Adipocyte (in vitro differentiated cells): ENCODE results near the gene PLCB1.

Source experiments
- DNase-seq: peaks from one replicate; pipeline ENCODE4 v3.0.0-alpha.2; 2015; ENCODE audit warnings: low read depth
- H3K27me3 ChIP-seq: replicated peaks from 2 replicates; pipeline ENCODE4 v1.7.0; 2013; ENCODE audit warnings: mild to moderate bottlenecking, low read length, moderate library complexity; ENCODE audit not compliant: control insufficient read depth, insufficient read depth
- H3K36me3 ChIP-seq: 2 replicates; pipeline ENCODE4 v1.7.0; 2013; ENCODE audit warnings: low read length, mild to moderate bottlenecking, moderate library complexity; ENCODE audit not compliant: control insufficient read depth, insufficient read depth, severe bottlenecking
- H3K4me1 ChIP-seq: 2 replicates; pipeline ENCODE4 v1.7.0; 2013; ENCODE audit warnings: mild to moderate bottlenecking, low read length, moderate library complexity; ENCODE audit not compliant: control insufficient read depth, insufficient read depth
- H3K4me3 ChIP-seq: 2 replicates; pipeline ENCODE4 v1.7.0; 2013; ENCODE audit warnings: mild to moderate bottlenecking, low read length, moderate library complexity
- H3K9ac ChIP-seq: 2 replicates; pipeline ENCODE4 v1.7.0; 2013; ENCODE audit warnings: mild to moderate bottlenecking, low read length, moderate library complexity
- H3K9me3 ChIP-seq: 2 replicates; pipeline ENCODE4 v1.7.0; 2013; ENCODE audit warnings: mild to moderate bottlenecking, low read length, moderate library complexity; ENCODE audit not compliant: control insufficient read depth

The PLCB1 gene

DNA sequence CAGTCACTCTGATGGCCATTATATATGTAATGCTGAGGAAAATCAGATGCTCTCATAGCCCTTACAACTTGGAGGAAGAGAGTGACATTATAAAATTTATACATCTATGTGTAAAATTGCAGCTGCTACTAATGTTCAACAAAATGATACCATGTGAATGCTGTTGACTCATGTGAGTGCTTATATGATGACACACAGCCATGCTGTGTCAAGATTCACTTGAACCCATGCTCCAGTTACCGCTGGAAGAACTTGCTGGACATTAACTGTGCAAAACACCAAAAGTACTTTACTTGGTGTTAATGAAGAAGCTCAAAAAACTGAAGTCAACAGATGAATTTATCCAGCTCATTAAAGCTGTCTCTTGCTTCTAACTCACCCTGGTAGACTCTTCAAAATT lies 617.9 kb downstream of the PLCB1 start:
- H3K9me3 ChIP-seq, result no peaks in the 10 kb centered on the region
- no peak overlapping the region for H3K4me3 ChIP-seq
- no peak for DNase-seq
- H3K4me1 ChIP-seq, result peaks cover 38% of the 10 kb centered on the region
- H3K9ac ChIP-seq, result no peak overlapping the region
- no peaks in the 10 kb centered on the region for H3K36me3 ChIP-seq
- no peaks in the 10 kb centered on the region for H3K27me3 ChIP-seq

DNA sequence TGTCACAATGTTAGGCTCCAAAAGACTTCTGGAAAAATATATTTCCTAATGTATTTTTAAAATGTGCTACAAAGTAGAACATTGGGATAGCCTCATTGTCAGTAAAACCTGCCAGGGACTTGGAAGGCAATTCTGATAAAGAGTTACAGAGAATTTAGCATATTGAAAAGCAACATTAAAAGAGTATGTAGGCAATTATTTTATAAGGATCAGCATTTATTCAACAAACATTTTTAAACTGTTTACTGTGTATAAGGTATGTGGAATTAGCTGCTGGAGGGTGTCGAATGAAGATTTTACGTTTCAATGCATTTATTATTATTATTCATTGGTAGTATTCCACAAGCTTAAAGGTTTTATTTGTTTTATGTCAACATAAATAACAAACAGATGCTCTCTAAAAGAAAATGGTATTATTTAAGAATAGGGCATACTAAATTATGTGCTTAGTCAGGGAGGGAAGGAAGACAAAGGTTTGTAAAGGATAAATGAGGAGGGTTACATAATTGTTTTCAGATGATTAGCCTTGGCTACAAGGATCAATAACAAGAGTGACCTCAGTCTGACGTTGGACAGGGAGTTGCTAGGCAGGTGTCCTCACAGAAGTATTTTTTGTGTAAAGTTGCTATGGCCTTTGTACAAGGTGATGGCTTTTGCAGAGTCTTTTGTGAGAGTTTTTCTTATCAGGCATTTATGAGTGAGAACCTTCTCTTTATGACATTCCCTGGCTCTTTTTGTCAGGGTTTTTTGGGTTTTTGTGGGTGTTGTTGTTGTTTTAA lies 623.5 kb downstream of the PLCB1 start:
- Histone ChIP-seq H3K27me3 (no peaks in the 10 kb centered on the region), H3K4me1 (peaks cover 48% of the 10 kb centered on the region), H3K9ac (no peak overlapping the region), H3K4me3 (no peak overlapping the region), H3K36me3 (no peaks in the 10 kb centered on the region), H3K9me3 (no peaks in the 10 kb centered on the region)
- no peak for DNase-seq

DNA sequence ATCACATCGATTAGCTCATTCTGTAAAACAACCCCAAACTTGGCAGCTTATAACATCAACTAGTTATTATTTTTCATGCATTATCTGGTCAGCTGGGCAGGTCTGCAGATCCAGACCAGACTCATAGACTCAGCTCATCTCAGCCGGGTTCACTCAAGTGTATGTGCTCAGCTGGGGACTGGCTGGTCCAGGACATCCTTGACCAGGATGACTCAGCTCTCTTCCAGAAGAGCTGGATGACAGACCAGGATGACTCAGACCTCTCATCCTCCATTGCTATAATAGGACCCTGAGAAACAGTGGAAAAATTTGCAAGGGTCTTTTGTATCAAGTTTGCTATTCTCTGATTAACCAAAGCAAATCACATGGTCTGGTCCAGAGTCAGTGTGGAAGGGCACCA lies 624.3 kb downstream of the PLCB1 start:
- peak; percentile 77 for DNase-seq
- Histone ChIP-seq H3K4me3 (no peak overlapping the region), H3K4me1 (peaks cover 54% of the 10 kb centered on the region), H3K36me3 (no peaks in the 10 kb centered on the region), H3K27me3 (no peaks in the 10 kb centered on the region), H3K9me3 (no peaks in the 10 kb centered on the region), H3K9ac (no peak overlapping the region)

GRCh38 chr20:8757146-8757545 lies 625.1 kb downstream of the PLCB1 start:
- DNase-seq, result peak; percentile 57
- Histone ChIP-seq H3K27me3 (no peaks in the 10 kb centered on the region), H3K4me1 (peaks cover 54% of the 10 kb centered on the region), H3K9ac (no peak overlapping the region), H3K36me3 (no peaks in the 10 kb centered on the region), H3K9me3 (no peaks in the 10 kb centered on the region), H3K4me3 (no peak overlapping the region)

GRCh38 chr20:8764344-8764962 lies 632.4 kb downstream of the PLCB1 start:
- no peak overlapping the region for H3K4me3 ChIP-seq
- H3K9me3 ChIP-seq, result no peaks in the 10 kb centered on the region
- H3K9ac ChIP-seq, result no peak overlapping the region
- H3K36me3 ChIP-seq, result no peaks in the 10 kb centered on the region
- no peaks in the 10 kb centered on the region for H3K27me3 ChIP-seq
- peaks cover 33% of the 10 kb centered on the region for H3K4me1 ChIP-seq
- peak; percentile 89 for DNase-seq

DNA sequence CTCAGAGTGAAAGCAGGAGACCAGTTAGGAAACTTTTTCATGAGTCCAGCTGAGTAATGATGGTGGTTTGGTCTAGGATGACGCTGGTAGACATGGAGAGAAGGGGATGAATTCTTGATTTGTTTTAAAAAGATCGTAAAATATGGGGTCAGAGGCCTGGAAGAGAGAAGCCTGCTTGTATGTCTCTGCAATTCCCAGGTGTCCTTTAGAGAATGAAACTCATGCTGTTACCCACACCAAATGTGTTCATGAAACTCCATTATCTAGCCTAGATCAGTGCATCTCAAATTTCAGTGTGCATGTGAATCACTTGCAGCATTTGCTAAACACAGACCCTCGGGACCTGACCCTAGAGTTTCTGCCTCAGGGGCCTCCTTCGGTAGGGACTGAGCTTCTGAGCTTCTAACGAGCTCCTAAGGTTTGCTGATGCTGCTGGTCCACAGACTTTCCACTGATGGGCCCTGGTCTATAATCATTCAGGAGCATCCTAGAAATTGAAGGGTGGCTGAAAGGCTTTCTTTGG lies 634.9 kb downstream of the PLCB1 start:
- DNase-seq, result peak; percentile 41
- Histone ChIP-seq H3K9me3 (no peaks in the 10 kb centered on the region), H3K27me3 (no peaks in the 10 kb centered on the region), H3K4me3 (no peak overlapping the region), H3K9ac (no peak overlapping the region), H3K36me3 (no peaks in the 10 kb centered on the region), H3K4me1 (peaks cover 22% of the 10 kb centered on the region)

- Histone ChIP-seq H3K9me3 (no peaks in the 10 kb centered on the region), H3K36me3 (no peaks in the 10 kb centered on the region), H3K27me3 (no peaks in the 10 kb centered on the region), H3K4me3 (no peak overlapping the region), H3K9ac (no peak overlapping the region), H3K4me1 (no peaks in the 10 kb centered on the region)
- no peak for DNase-seq
These were observed 642.3 kb downstream of the PLCB1 start for GRCh38 chr20:8774412-8774811.

DNA sequence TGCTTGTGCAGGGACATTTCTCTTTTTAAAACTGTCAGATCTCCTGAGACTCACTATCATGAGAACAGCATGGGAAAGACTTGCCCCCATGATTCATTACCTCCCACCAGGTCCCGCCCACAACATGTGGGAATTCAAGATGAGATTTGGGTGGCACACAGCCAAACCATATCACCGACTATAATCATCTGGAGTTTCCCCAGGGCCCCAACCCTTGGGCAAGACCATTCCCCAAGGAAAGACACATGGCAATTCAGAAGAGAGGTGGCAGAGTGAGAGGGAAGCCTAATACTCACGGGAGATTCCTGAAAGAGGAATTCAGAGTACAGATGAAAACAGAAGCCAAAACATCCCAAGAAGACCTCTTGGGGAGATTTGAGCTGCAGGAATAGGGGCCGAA lies 645.8 kb downstream of the PLCB1 start:
- H3K4me1 ChIP-seq, result peaks cover 6% of the 10 kb centered on the region
- no peak overlapping the region for H3K4me3 ChIP-seq
- no peak overlapping the region for H3K9ac ChIP-seq
- no peak for DNase-seq
- no peaks in the 10 kb centered on the region for H3K36me3 ChIP-seq
- no peaks in the 10 kb centered on the region for H3K27me3 ChIP-seq
- no peaks in the 10 kb centered on the region for H3K9me3 ChIP-seq

DNA sequence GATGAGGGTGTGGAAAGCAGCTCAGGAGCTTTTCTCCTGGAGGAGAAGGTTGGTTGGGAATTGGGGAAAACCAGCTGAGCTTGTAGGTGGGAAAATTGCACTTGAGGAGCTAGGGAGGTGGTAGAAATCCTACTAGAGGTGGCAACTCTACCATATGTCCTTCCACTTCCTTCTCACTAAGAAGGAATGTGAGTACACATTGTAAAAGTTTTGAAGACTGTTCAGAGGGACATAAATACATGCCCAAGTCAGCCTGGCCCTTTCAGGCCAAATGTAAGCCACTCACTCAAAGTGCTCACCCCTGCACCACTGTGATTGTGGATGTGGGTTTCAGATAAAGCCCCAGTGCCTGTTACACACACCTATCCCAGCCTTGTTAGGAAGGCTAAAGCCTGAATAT lies 646.3 kb downstream of the PLCB1 start:
- Histone ChIP-seq H3K4me3 (no peak overlapping the region), H3K4me1 (peaks cover 11% of the 10 kb centered on the region), H3K9ac (no peak overlapping the region), H3K36me3 (no peaks in the 10 kb centered on the region), H3K27me3 (no peaks in the 10 kb centered on the region), H3K9me3 (no peaks in the 10 kb centered on the region)
- no peak for DNase-seq

GRCh38 chr20:8780915-8781314 lies 648.8 kb downstream of the PLCB1 start:
- Histone ChIP-seq H3K4me1 (peaks cover 16% of the 10 kb centered on the region), H3K4me3 (no peak overlapping the region), H3K9ac (no peak overlapping the region)

GRCh38 chr20:8782804-8783203 lies 650.7 kb downstream of the PLCB1 start:
- Histone ChIP-seq H3K27me3 (no peaks in the 10 kb centered on the region), H3K4me3 (no peak overlapping the region), H3K4me1 (peaks cover 16% of the 10 kb centered on the region), H3K9me3 (no peaks in the 10 kb centered on the region), H3K36me3 (no peaks in the 10 kb centered on the region), H3K9ac (peak overlapping the region; percentile 37)
- DNase-seq, result peak; percentile 85

More at GRCh38 chr20:8780915-8781314, 648.8 kb downstream of the PLCB1 start:
- Histone ChIP-seq H3K9me3 (no peaks in the 10 kb centered on the region), H3K27me3 (no peaks in the 10 kb centered on the region), H3K36me3 (no peaks in the 10 kb centered on the region)
- no peak for DNase-seq
